H1 (cell line): ENCODE results near the gene BMX. TPM values are rescaled to one million over a fixed set of nuclear protein-coding genes. Genes with fewer than 3 reads are reported as not detected.

Experiments used
- CTCF ChIA-PET: fragments of 300-600 bp; sonication (Branson Sonifier 250); formaldehyde crosslinking; loops from one replicate; lab custom pipeline; 2021; ENCODE audit not compliant: partially characterized antibody; lab: Charles Lee
- POLR2A ChIA-PET: fragments of 300-600 bp; sonication (Branson Sonifier 250); formaldehyde crosslinking; loops from one replicate; lab custom pipeline; 2021; ENCODE audit warnings: inconsistent platforms; ENCODE audit not compliant: partially characterized antibody; lab: Charles Lee
- DNase-seq, 2 experiments: peaks; one replicate each; pipeline versions ENCODE4 v3.0.0 to v3.0.0-alpha.2; 2010 to 2022; ENCODE audit warnings: low spot score in 2 of 2, low read depth in 1 of 2, mixed read lengths in 1 of 2
- FAIRE-seq: peaks from 2 replicates; lab custom pipeline; 2011; peaks lifted over from hg19 to GRCh38; lab: Jason Lieb, UNC
- H2AFZ ChIP-seq: 2 replicates; pipeline ENCODE4 v1.8.1; 2012; ENCODE audit warnings: low read length, inconsistent platforms
- H2AK5ac ChIP-seq: 2 replicates; pipeline ENCODE4 v1.6.1; 2013; ENCODE audit warnings: low read depth, low read length
- H2BK120ac ChIP-seq: replicated peaks from 2 replicates; pipeline ENCODE3; 2013; ENCODE audit warnings: low read depth, low read length, inconsistent platforms
- H2BK12ac ChIP-seq: 2 replicates; pipeline ENCODE4 v1.6.1; 2013; ENCODE audit warnings: low read depth, low read length
- H2BK15ac ChIP-seq: 2 replicates; pipeline ENCODE4 v1.6.1; 2013; ENCODE audit warnings: low read length
- H2BK20ac ChIP-seq: 2 replicates; pipeline ENCODE4 v1.6.1; 2013; ENCODE audit warnings: low read length
- H2BK5ac ChIP-seq: 2 replicates; pipeline ENCODE4 v1.6.1; 2013; ENCODE audit warnings: low read depth, low read length
- H3K14ac ChIP-seq: 2 replicates; pipeline ENCODE4 v1.6.1; 2013; ENCODE audit warnings: inconsistent platforms; ENCODE audit not compliant: insufficient read length
- H3K18ac ChIP-seq: 2 replicates; pipeline ENCODE4 v1.6.1; 2013; ENCODE audit warnings: low read length; ENCODE audit errors: extremely low read depth
- H3K23ac ChIP-seq: 2 replicates; pipeline ENCODE4 v1.6.1; 2013; ENCODE audit warnings: inconsistent platforms; ENCODE audit not compliant: insufficient read length
- H3K23me2 ChIP-seq: 2 replicates; pipeline ENCODE4 v1.6.1; 2013; ENCODE audit warnings: low read depth, low read length
- H3K27ac ChIP-seq: 2 replicates; pipeline ENCODE4 v1.6.1; 2011; ENCODE audit warnings: low read depth, low read length, inconsistent platforms
- H3K27me3 ChIP-seq, 4 experiments: replicated peaks in 1 of 4; 1 replicate in 1 of 4; 2 replicates in 3 of 4; pipeline versions ENCODE4 v1.6.1 to v1.8.1; 2011 to 2013; ENCODE audit warnings: low read length in 3 of 4, mild to moderate bottlenecking in 3 of 4, inconsistent platforms in 2 of 4, mixed read lengths in 2 of 4, moderate library complexity in 1 of 4; ENCODE audit not compliant: control insufficient read depth in 3 of 4, insufficient read depth in 3 of 4; ENCODE audit errors: extremely low read depth in 1 of 4
- H3K36me3 ChIP-seq, 4 experiments: 2 replicates each; pipeline versions ENCODE4 v1.6.1 to v1.8.1; 2011 to 2013; ENCODE audit warnings: mild to moderate bottlenecking in 4 of 4, low read length in 3 of 4, moderate library complexity in 2 of 4, control low read depth in 1 of 4, inconsistent platforms in 1 of 4; ENCODE audit not compliant: insufficient read depth in 4 of 4, control insufficient read depth in 2 of 4
- H3K4ac ChIP-seq: replicated peaks from 2 replicates; pipeline ENCODE3; 2013; ENCODE audit warnings: low read length, low read depth, mixed read lengths, inconsistent platforms; ENCODE audit not compliant: insufficient read length
- H3K4me1 ChIP-seq, 4 experiments: replicated peaks in 1 of 4; 1 replicate in 1 of 4; 2 replicates in 3 of 4; pipeline versions ENCODE4 v1.6.1 to v1.8.1; 2011 to 2013; ENCODE audit warnings: low read length in 3 of 4, inconsistent platforms in 2 of 4, mixed read lengths in 1 of 4; ENCODE audit not compliant: insufficient read depth in 4 of 4, control insufficient read depth in 3 of 4
- H3K4me2 ChIP-seq, 2 experiments: 2 replicates each; pipeline versions ENCODE4 v1.6.1 to v1.8.1; 2011 to 2013; ENCODE audit warnings: low read depth in 2 of 2, low read length in 2 of 2, control low read depth in 1 of 2, inconsistent platforms in 1 of 2, mild to moderate bottlenecking in 1 of 2; ENCODE audit not compliant: insufficient read depth in 1 of 2
- H3K4me3 ChIP-seq, 4 experiments: fragments of 200-600, 300-600 bp in 1 of 4; sonication (generic), shearing (Covaris generic), sonication (Bioruptor Twin) in 1 of 4; 2 replicates each; pipeline versions ENCODE4 v1.5.1 to v1.8.1; 2011 to 2016; ENCODE audit warnings: low read length in 4 of 4, low read depth in 3 of 4, control low read depth in 2 of 4, inconsistent platforms in 2 of 4, mild to moderate bottlenecking in 2 of 4, mixed read lengths in 1 of 4, moderate library complexity in 1 of 4; ENCODE audit not compliant: insufficient read depth in 2 of 4; ENCODE audit errors: extremely low read depth in 1 of 4
- H3K56ac ChIP-seq: replicated peaks from 2 replicates; pipeline ENCODE3; 2013; ENCODE audit warnings: low read depth, mild to moderate bottlenecking, mixed read lengths, low read length, inconsistent platforms; ENCODE audit not compliant: insufficient read length
- H3K79me1 ChIP-seq: 2 replicates; pipeline ENCODE4 v1.6.1; 2013; ENCODE audit warnings: low read depth, low read length, control low read depth
- H3K79me2 ChIP-seq, 2 experiments: 2 replicates each; pipeline versions ENCODE4 v1.6.1 to v1.8.1; 2012 to 2013; ENCODE audit warnings: low read length in 2 of 2, mild to moderate bottlenecking in 2 of 2, inconsistent platforms in 1 of 2; ENCODE audit not compliant: insufficient read depth in 2 of 2, control insufficient read depth in 1 of 2
- H3K9ac ChIP-seq, 4 experiments: replicated peaks in 1 of 4; 1 replicate in 1 of 4; 2 replicates in 3 of 4; pipeline versions ENCODE4 v1.6.1 to v1.8.1; 2011 to 2013; ENCODE audit warnings: low read depth in 3 of 4, low read length in 3 of 4, control low read depth in 2 of 4, mild to moderate bottlenecking in 2 of 4, moderate library complexity in 2 of 4, inconsistent platforms in 1 of 4; ENCODE audit errors: extremely low read depth in 1 of 4
- H3K9me3 ChIP-seq, 2 experiments: 2 replicates each; pipeline versions ENCODE4 v1.6.1 to v1.8.1; 2012 to 2013; ENCODE audit warnings: mild to moderate bottlenecking in 2 of 2, moderate library complexity in 2 of 2, control low read depth in 1 of 2, inconsistent platforms in 1 of 2, low read depth in 1 of 2, low read length in 1 of 2, mixed read lengths in 1 of 2; ENCODE audit not compliant: insufficient read depth in 2 of 2
- H4K20me1 ChIP-seq, 2 experiments: replicated peaks in 1 of 2; 2 replicates each; pipeline versions ENCODE3 to v1.8.1; 2011 to 2013; ENCODE audit warnings: inconsistent platforms in 2 of 2, low read length in 2 of 2, mild to moderate bottlenecking in 1 of 2; ENCODE audit not compliant: insufficient read depth in 2 of 2, control insufficient read depth in 1 of 2
- H4K5ac ChIP-seq: 2 replicates; pipeline ENCODE4 v1.6.1; 2013; ENCODE audit warnings: low read length, low read depth, mixed read lengths, inconsistent platforms; ENCODE audit not compliant: insufficient read length
- H4K8ac ChIP-seq: 2 replicates; pipeline ENCODE4 v1.8.0; 2013; ENCODE audit warnings: mild to moderate bottlenecking, moderate library complexity, low read length, inconsistent platforms; ENCODE audit not compliant: insufficient read depth; ENCODE audit errors: extremely low read depth
- H4K91ac ChIP-seq: replicated peaks from 2 replicates; pipeline ENCODE3; 2013; ENCODE audit warnings: low read length, mixed read lengths, inconsistent platforms; ENCODE audit not compliant: insufficient read length
- ATF3 ChIP-seq: IDR thresholded peaks from 2 replicates; pipeline ENCODE4 v1.6.1; 2011; ENCODE audit warnings: low read depth, mild to moderate bottlenecking, low read length; ENCODE audit not compliant: insufficient read depth
- CBX8 ChIP-seq: fragments of 300-800, 300-1000 bp; sonication (generic); IDR thresholded peaks from 2 replicates; pipeline ENCODE4 v1.7.1; 2016; ENCODE audit warnings: low read depth, low read length, borderline replicate concordance
- EGR1 ChIP-seq: IDR thresholded peaks from 2 replicates; pipeline ENCODE4 v1.6.1; 2011; ENCODE audit warnings: low read depth, low read length, borderline replicate concordance
- EP300 ChIP-seq, 2 experiments: IDR thresholded peaks; 1 replicate in 1 of 2; 2 replicates in 1 of 2; pipeline ENCODE4 v1.6.1; 2011 to 2012; ENCODE audit warnings: low read depth in 2 of 2, low read length in 2 of 2, mild to moderate bottlenecking in 2 of 2, borderline replicate concordance in 1 of 2, inconsistent platforms in 1 of 2, moderate library complexity in 1 of 2
- EZH2 ChIP-seq: fragments of 200-600 bp; sonication (generic); IDR thresholded peaks from 2 replicates; pipeline ENCODE4 v1.7.1; 2012; ENCODE audit warnings: low read depth, mild to moderate bottlenecking, moderate library complexity, low read length, inconsistent platforms; ENCODE audit not compliant: severe bottlenecking
- GABPA ChIP-seq: IDR thresholded peaks from 2 replicates; pipeline ENCODE4 v1.6.1; 2011; ENCODE audit warnings: mild to moderate bottlenecking, low read length, moderate library complexity, borderline replicate concordance; ENCODE audit not compliant: insufficient read depth
- NRF1 ChIP-seq: IDR thresholded peaks from 2 replicates; pipeline ENCODE4 v1.6.1; 2011; ENCODE audit warnings: mild to moderate bottlenecking, low read depth, low read length, improper control_type of control experiment
- RBBP5 ChIP-seq: IDR thresholded peaks from 2 replicates; pipeline ENCODE4 v1.7.1; 2012; ENCODE audit warnings: low read depth, mild to moderate bottlenecking, inconsistent platforms, low read length, moderate library complexity, borderline replicate concordance
- RFX5 ChIP-seq: IDR thresholded peaks from 2 replicates; pipeline ENCODE4 v1.6.1; 2011; ENCODE audit warnings: low read depth, low read length, improper control_type of control experiment, borderline replicate concordance
- SRF ChIP-seq: IDR thresholded peaks from 2 replicates; pipeline ENCODE4 v1.6.1; 2011; ENCODE audit warnings: mild to moderate bottlenecking, low read depth, low read length, moderate library complexity
- TAF1 ChIP-seq: IDR thresholded peaks from 2 replicates; pipeline ENCODE4 v1.6.1; 2011; ENCODE audit warnings: mild to moderate bottlenecking, low read depth, low read length
- WGBS, 2 experiments: shearing (Covaris generic) in 1 of 2; methylation state at CpG; one replicate each; pipeline versions ENCODE4 v1.1.6 to v1.1.7; 2013 to 2015; ENCODE audit warnings: low lambda C conversion rate in 2 of 2, mixed read lengths in 2 of 2, inconsistent platforms in 1 of 2, low coverage in 1 of 2, missing lambda C conversion rate in 1 of 2; ENCODE audit not compliant: insufficient replicate concordance in 2 of 2, insufficient coverage in 1 of 2, insufficient read length in 1 of 2; ENCODE audit errors: extremely low coverage in 1 of 2, missing lambda C conversion rate in 1 of 2; 5-methylcytosine and 5-hydroxymethylcytosine counted together
- polyA plus RNA-seq, 7 experiments: library from polyadenylated mRNA; depleted of rRNA in 3 of 7; stranded (reverse) in 5 of 7; unstranded in 2 of 7; fragments of >200 nt in 5 of 7; fragments of 200-250 nt in 2 of 7; gene quantifications; 1 replicate in 5 of 7; 2 replicates in 1 of 7; 4 replicates in 1 of 7; pipeline versions ENCODE4 v1.2.1 to v1.2.3, GENCODE V29; 2011 to 2013; ENCODE audit warnings: missing spikeins in 2 of 7, mixed read lengths in 2 of 7
- total RNA-seq: library from RNA; stranded (reverse); fragmentation: NEBNext Ultra II Directional; extraction: Animal tissue kit (Norgen Biotek cat#: 25700); gene quantifications from 2 replicates; pipeline ENCODE4 v1.2.1, GENCODE V29; 2021

Gene BMX
- total and polyA plus RNA-seq, 2 of the 8 experiments (the other 6 are each of a cell fraction or from before 2014, with no cell fraction given), result not detected

DNA sequence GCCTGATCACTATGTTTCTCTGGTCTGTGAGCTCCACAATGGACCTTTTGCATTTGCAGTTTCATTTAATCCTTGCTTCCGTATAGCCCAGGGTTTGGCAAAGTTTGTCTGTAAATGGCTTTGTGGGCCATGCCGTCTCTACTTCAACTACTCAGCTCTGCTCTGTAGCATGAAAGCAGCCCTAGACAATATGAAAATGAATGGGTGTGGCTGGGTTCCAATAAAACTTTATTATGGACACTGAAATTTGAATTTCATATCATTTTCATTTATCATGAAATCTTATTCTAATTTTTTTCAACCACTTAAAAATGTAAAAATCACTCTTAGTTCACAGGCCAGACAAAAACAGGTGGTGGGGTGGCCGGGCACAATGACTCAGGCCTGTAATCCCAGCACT is 58.6 kb downstream of the BMX start:
- TF ChIP-seq NRF1 (no peak), EGR1 (no peak), RBBP5 (no peak), EP300 (IDR thresholded peaks at IDR 0.05; ENCODE audit: borderline replicate concordance in 1 of 2, low read depth in 2 of 2, low read length in 2 of 2) (no peak), ATF3 (no peak), EZH2 (no peak), RFX5 (no peak), GABPA (no peak), SRF (no peak), CBX8 (no peak), TAF1 (no peak)
- Histone ChIP-seq H3K4me2 (no peak overlapping the region), H4K5ac (no peak overlapping the region), H3K4me3 (no peak overlapping the region), H4K91ac (no peak overlapping the region), H2BK5ac (no peak overlapping the region), H3K9ac (no peak overlapping the region), H3K23ac (no peak overlapping the region), H3K4me1 (no peaks in the 10 kb centered on the region), H3K79me1 (no peaks in the 10 kb centered on the region), H2BK12ac (no peak overlapping the region), H3K9me3 (no peaks in the 10 kb centered on the region), H3K23me2 (no peaks in the 10 kb centered on the region), H3K14ac (no peak overlapping the region), H3K18ac (no peak overlapping the region), H3K4ac (no peak overlapping the region), H2AFZ (no peak overlapping the region), H2AK5ac (no peak overlapping the region), H4K20me1 (no peaks in the 10 kb centered on the region), H3K36me3 (no peaks in the 10 kb centered on the region), H2BK15ac (no peak overlapping the region), H2BK120ac (no peak overlapping the region), H3K56ac (no peak overlapping the region), H4K8ac (no peak overlapping the region), H3K79me2 (no peaks in the 10 kb centered on the region), H3K27ac (no peak overlapping the region), H3K27me3 (no peaks in the 10 kb centered on the region), H2BK20ac (no peak overlapping the region)
- DNase-seq, result no peak
- ChIA-PET CTCF (interaction anchor here (0.6 to 0.7 kb wide), 2 partner anchors 9 to 1559 kb away, joined by 3 to 4 read pairs; no protein-coding TSS in a partner anchor), POLR2A (no interaction called here)
- 79% methylated on average over 2 of the region's 3 CpGs; no CpG with 5 or more reads in 1 of the 2 experiments for WGBS, 2 experiments
- FAIRE-seq, result no peak
